Measurements from ENCODE around the gene OPN4.

The OPN4 gene

DNA sequence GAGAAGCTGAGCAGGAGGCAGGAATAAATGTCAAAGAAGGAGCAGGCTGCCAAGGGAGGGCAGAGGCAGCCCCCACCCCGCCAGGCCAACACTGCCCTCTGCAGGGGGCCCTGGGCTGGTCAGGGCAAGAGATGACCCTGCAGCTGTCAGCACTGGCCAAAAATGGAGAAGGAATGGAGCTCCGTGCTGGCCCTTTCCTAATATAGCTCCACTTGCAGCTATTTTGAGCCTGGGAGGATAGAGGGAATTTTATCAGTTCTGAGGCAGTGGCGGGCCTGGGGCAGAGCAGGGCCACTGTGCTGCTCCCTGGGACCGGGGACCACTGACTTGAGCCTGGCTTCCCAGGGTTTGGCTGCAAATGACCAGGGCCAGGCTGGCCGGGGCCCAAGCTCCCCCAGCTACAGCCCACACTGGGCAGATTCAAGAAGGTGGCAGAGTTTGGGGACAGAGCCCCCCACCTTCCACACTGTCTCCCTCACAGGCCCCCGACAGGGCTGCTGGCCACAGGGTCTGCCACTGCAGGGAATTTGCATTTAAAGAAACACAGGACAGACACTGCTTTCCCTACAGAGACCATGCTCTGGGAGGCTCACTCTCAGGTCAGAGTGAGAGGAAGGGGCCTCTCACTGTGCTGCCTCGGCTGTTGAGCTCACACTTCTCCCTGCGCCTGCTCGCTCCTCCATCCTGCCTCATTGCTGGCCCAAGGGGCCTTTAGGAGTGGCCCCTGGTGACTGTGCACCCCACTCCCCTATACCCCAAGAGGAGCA is 30.2 kb downstream of the OPN4 start:
- peak; percentile 28 for DNase-seq

DNA sequence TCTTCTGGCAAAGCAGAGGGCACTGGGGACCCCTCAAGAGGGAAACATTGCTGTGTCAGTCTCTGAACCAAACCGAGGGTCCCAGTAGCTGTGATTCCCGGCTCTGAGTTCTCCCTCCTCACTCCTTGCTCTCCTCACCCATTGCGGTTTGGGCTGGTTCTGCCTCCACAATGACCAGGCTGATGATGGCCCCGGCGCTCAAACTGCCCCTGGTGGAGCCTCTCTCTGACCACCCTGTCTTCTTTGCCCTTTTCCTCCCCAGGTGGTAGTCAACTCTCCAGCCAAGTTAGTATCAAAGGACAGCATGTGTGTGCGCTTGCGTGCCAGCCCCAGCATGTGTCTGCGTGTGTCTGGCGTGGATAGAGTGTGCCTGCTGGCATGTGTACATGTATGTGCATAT is 31.1 kb downstream of the OPN4 start:
- no peak for DNase-seq

DNA sequence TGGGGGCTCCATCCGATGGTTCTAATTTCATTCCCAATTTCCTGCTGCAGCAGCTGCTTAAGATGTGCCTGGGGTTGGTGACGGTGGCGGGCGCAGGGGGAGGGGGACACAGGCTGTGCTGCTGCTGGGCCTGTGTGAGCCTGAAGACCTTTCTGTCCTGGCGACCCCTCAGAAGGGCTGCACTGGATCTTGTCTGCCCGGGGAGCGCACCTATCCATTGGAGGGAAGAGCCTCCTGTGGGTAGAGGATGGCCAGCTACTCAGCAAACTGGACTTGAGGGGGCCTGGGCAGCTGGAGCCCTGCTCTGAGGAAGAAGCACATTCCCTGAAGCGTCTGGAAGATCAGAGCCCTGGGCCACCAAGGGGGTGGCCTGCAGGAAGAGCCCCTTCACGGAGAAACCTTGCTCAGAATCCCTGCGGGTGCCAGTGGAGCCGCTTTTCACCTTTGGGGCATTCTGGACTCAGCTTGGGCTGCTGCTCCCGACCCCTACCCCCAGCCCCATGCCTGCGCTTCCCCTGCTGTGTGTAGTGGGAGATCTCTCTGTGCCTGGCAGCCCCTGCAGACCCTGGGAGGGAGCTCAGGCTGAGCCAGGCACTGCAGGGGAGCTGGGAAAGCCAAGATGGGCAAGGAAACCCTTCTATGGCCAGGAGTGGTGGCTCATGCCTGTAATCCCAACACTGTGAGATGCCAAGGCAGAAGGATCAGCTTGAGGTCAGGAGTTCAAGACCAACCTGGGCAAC is 31.7 kb downstream of the OPN4 start:
- no peak for DNase-seq

DNA sequence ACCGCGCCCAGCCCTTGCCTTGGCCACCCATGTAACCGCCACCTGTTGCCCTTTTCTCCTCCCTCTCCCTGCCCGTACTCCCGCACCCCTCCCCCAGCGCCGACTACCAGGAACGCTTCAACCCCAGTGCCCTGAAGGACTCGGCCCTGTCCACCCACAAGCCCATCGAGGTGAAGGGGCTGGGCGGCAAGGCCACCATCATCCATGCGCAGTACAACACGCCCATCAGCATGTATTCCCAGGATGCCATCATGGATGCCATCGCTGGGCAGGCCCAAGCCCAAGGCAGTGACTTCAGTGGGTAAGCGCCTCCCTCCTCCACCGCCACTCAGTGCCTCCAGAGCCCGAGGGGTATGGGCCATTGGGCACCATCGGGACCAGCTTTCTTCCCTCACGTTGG is 32.6 kb downstream of the OPN4 start:
- DNase-seq = no peak

DNA sequence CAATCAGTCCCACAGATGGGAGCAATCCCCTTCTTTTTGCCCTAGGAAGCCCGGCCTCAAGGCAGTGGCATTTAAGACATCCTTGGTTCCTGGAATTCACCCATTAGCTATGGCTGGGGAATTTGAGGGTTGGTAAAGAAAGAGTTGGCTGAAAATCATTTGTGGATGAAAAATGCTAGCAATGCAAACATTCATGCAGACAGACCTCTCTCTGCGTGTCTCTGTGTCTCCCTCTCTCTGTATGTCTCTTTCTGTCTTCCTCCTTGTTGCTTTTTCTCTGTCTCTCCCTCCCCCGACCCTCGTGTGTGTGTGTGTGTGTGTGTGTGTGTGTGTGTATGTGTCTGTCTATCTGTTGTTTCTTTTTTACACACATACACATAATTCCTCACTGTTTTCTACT is 33.4 kb downstream of the OPN4 start:
- DNase-seq = peak; percentile 67

DNA sequence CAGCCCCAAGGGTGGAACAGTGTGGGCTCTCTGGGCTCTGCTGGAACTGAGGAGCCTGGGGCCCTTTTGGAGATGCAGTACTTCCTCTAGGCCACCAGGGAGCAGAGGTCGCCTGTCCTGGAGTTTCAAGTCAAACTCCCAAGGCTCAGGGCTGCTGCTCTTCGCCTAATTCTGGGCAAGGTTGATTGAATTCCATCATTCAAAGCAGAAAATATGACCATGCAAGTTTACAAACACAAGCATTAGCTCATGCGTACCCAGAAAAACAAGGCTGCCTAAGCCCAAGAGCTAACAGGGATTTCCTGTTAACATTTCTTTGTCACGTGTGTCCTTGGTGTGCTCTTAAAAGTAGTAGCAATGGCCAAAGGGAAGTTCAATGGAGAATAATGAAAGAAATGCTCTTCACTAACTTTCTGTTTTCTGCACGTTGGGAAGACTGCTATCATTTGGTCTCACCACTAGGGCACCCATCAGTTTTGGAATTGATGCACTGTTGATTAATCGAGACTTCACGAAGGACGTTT is 34.1 kb downstream of the OPN4 start:
- peak; percentile 72 for DNase-seq

DNA sequence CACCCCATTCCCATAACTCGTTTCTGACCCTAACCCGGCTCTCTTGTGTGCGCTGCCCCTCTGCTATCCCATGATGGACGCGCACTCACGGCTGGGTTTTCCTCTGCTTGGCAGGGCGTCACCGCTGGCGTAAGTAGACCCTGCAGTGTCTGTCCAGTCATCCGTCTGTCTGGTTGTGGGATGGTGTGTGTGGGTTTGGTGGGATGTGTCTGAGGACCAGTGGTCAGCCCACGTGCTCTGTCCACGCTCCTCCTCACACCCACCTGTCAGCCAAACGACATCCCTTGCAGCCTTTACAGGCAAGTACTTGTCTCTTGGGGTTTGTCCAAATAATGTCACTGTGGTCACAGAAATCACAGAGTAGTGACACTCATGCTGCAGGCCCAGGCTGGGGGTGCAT is 34.8 kb downstream of the OPN4 start:
- DNase-seq = no peak

DNA sequence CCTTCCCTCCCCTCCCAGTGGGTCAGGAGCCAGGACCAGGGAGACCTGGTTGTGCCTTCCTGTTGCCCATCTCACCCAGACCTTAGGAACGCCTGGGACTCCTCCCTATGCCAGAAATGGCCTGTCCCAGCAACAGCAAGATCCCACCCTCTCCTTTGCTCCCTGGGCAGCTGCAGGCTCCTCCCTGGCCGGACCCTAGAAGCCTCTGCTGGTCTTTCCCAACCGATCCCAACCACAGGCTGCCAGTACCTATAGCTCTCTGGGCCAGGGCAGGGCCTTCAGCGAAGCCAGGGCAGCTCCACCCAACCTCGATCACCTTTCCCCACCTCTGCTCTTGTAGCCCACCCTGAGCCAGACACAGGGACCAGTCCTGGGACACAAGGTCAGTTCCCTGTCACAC is 35.9 kb downstream of the OPN4 start:
- DNase-seq = no peak

DNA sequence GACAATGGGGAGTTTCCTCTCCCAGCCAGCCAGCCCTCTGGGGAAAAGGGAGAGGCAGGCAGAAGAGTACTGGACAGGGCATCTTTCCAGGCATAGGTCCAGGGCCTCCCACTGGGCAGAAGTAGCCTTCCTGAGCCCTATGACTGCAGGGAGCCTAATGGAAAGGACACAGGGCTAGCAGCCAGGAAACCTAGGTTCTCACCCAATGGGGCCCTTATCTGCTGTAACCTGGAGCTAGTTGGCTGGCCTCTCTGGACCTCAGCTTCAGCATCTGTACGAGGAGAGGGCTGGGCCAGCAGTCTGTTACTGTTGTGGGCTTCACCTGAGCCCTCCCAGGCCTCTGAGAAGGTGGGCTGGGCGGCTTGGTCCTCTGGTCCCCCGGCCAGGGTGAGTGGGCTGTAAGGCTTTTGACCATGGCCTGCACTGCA is 36.3 kb downstream of the OPN4 start:
- DNase-seq = no peak

DNA sequence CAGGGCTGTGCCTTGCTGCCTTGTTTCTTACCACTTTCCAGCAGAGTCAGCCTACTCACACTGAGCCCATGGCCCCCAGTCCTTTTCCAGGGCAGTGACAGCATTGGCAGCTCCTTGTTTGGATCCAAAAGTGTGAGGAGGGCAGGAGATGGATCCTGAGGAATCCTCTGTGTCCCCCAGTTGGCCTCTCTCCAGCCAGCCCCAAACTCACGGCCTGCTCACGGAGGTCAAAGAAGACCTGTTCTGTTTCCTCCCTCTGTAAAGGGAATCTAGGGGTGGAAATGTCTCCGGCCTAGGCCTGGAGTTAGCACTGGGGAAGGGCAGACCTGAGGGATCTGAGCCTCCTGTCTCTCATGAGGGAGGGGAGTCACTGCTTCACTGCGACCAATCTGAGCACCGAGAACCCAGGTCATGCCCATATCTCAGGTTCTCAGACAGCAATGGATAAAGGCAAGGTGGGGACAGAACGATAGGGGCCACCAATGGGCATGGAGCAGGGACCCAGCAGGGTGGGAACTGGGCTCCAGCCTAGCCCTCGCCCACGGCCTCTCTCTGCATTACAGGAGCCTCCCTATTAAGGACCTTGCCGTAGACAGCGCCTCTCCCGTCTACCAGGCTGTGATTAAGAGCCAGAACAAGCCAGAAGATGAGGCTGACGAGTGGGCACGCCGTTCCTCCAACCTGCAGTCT is 37.1 kb downstream of the OPN4 start:
- no peak for DNase-seq

DNA sequence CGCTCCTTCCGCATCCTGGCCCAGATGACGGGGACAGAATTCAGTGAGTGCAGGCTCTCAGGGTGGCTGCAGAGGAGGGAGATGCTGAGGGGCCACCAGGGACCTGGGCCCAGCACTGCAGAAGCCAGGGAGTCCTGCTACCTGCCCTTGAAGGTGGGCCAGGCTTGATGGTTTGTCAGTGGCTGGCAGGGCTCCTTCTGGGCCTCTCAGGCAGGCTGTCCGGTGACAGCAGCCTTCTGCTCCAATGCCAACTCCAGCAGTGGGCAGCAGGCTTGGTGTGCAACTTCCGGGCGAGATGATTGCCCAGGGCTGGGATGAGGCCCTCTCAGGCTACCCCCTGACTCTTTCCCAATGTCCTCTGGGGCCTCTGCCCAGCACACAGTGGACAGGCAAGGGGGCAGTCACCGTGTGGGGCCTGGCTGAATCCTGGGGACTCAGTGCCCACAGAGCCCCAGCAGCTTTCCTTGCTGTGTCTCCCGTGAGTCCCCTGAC is 37.7 kb downstream of the OPN4 start:
- DNase-seq = no peak

DNA sequence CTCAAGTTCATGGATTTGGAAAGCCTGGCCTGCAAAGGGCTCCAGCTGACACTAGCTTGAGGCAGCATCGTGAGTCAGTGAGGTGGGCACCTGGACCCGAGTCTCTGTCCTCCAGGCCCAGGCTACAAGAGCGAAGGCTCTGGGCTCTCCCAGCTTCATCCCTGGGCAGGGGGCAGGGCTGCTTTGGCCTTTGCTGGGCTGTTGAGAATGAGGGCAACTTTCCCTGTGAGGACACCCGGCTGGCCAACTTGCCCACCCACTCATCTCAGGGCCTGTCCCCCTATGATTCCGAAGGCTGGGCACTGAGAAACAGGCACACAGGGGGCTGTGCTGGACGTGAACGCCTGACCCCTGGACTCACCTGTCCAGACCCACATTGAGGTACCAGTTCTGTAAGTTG is 38.3 kb downstream of the OPN4 start:
- no peak for DNase-seq

DNA sequence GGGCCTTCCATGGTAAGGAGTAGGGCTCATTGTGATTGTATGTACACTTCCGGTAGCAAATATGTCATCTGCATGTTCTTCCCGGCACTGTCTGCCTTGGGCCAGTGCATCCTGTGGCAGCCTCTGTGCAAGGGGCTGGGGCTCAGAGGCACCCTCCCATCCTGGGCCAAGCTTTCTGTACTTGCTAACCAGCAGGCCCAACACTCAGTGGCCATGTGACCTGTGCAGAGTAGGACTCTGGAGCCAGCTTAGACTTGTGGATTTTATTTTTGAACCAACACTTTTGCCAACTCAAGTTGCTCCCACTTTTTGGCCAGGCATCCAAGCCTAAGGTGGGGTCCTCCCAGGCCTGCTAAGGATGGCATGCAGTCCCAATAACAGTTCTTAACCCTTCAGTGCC is 38.9 kb downstream of the OPN4 start:
- no peak for DNase-seq

DNA sequence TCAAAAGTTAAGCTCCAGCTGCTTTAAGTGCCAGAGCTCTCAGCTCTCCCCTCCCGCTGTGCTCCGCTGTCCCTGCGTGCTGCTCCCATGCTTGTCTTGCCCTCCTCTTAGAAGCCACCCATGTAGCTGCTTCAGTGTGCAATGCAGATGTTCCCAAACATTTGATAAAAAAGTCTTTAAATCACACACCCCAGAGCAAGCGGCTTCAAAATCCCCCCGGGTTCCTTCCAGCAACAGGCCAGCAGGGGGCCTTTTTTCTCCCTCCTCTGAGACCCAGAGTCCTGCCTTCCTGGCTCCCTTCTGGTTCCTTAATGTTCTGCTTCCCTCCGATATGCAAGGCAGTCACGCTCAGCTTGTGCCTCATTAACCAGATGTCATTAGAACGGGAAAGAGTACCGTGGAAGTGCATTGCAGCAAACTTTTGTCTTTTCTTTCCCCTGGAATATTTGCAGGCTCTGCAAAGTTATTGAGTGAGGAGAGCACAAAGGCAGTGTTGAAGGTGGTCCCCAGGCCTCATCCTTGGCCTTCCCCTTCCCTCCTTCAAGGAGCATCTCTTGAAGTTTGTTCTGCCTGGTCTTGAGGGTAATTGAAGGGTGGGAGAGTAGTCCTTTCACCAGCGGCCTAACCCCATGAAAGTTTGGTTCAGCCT is 39.5 kb downstream of the OPN4 start:
- peak; percentile 57 for DNase-seq

DNA sequence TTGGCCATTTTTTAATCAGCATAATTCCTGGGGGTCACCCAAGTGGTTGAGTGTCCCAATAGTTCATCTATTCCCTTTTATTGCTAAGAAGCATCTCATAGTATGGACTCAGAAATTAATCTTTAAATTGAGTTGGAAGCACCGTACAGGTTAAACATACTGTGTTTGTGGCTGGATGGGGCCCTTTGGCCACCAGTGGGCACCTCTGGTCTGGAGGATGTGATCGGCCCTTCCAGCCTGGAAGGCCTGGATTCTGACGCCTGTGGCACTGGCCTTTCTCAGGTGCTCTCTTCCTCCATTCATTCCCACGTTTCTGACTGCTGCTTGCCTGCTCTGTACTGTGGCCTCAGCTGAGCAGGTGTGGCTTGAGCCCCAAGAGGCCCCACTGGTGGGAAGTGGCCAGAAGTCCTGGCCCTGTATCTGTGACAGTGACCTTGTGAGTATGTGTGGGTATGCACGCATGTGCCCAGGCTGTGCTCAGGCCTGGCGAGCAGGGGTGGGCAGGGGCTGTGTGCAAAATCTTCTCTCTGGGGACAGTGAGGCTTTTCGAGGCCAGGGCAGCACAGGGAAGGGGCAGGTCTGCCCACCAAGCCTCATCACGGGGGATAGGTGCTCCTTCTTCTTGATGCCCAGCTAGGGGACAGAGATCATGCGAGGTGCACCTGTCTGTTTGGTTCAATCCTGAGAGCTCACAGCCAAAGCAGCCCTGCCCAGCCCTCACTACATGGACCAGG is 44.0 kb downstream of the OPN4 start:
- no peak for DNase-seq

DNA sequence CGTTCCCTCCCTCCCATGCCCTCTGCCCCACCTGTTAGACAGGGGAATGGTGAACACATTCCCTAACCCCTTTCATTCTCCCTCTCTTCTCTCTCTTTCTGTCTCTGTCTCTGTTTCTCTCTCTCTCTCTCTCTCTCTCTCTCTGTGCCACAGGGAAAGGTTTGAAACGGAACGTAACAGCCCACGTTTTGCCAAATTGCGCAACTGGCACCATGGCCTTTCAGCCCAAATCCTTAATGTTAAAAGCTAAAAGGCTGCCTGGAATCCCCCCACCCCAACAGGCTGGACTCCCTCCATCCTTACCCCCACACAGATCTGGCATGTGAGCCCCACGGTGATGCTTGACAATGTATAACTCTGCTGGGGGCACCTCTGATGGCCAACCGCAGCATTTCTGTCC is 44.8 kb downstream of the OPN4 start:
- DNase-seq = no peak

DNA sequence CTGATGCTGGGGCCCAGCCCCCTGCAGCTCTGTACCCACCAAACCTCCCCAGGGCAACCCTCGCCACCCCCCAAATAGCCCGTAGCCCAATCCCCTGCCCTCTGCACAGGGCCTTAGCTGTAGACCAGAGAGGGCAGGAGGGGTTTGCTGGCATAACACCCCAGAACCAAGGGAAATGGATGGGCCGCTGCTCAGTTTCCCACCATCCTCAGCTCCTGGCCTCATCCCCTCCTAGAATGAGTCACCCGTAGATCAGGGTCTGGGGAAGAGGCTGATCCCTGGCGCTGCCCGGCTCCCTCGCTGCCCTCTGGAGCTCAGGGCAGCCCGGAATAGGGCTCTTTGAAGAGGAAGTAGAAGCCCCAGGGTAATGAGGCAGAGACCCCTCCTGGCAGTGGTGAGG is 45.2 kb downstream of the OPN4 start:
- DNase-seq = no peak

DNA sequence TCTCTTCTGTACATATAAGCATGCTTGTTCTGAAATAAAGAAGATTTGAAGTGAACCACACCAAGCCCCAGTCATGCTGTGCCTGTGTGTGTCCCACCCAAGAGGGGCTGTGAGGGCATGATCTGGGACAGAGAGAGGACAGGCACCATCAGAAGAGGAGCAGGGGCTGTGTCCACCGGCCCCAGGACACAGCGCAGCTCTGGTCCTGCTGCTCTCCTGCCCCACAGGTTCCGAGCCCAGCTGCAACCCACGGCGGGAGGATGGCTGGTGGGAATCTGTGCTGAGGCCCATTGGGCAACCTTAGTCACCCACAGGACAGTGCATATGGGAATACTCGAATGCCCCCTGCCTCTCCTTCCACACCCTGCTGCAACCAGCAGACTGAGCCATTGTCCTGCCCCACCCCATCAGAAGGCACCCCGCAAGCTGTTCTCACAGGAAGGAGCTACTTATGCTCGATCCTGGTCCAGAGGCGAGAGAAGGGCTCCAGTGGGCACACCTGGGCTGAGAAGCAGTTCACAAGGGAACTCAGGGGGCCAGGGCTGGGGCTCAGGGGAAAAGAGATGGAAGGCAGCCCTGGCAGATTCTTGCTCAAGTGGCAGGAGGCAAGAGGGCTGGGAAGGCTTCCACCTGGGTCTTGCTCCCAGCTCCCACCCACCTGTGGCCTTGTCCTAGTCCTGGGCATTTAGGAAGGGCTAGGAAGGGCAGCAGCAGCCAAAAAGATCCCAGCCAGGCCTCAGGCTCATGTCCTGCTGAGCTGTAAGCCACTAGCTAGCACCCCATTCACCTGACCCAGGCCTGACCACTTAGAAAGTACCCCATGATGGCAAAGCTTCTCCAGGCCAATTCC is 45.9 kb downstream of the OPN4 start:
- no peak for DNase-seq

DNA sequence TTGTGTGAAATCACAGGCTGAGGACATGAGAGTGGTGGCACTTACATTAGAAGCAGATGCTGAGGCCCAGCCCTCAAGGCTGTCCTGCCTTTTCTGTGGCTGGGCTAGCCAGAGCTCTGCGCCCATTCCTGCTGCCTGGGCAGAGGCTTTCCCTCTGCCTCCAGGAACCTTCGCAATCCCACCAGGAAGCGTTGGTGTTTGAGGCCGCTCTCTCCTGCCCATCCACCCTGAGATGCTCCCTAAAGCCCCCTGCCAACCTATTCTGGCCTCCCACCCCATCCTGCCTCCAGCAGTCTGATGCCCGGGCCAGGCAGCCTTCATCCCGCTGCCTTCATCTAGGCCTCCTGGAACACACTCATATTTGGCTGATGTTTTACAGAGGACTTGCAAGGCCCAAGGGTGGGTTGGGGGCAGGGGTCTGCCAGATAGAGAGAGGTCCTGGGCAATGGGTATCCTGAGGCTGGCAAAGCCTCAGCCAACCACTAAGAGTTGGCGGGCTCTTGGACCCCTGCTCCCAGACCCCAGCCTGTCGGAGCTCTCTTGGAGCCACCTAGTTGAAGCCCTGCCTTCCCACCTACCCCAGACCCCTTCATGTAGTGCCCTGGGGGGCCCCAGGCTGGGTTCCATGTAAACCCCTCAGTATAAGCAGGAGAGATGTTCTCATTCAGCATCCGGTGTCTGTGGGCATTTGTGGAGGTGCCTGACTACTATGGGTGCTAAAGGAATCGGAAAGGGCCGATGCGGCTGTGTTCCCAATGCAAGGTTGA is 46.7 kb downstream of the OPN4 start:
- no peak for DNase-seq

DNA sequence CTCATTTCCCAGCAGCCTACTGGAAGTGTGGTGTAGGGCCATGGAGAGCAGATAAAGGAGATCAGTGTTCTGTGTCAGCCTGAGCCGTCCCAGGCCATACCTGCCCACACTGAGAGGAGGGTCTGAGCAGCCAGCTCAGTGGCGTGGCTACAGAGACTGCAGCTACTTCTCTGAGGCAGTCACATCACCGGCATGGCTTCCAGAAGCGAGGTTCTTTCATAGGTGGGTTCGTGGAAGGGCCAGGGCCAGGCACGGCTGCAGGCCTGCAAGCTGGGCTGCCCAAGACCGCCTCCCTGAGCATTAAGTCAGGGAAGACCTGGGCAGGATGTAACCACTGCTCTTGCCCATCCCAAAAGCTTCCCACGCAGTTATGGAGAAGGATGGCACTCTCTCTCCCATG is 48.8 kb downstream of the OPN4 start:
- no peak for DNase-seq

DNA sequence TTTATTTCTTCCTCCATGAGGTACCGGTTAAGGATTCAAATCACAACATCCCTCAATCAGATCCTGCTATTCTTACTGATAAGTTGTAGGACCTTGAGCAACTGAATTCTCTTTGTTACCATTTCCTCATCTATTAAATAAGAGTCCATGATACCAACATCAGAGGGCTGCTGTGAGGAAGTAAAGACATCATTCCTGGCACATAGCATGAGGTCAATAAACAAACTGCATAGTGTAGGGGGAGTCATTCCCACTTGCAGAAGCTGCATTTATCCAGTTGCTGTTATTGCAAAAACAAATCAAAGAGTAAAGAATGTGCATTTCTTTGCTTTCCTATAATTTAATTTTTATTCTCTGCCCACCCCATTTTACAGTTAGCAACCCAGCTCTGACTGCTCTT is 50.8 kb downstream of the OPN4 start:
- DNase-seq = no peak
